Measurements from ENCODE around the gene COL8A1. TPM values are rescaled to one million over a fixed set of nuclear protein-coding genes. Genes with fewer than 3 reads are reported as not detected.

COL8A1 gene
- total and polyA plus RNA-seq, 11 donors = 4.9 to 39.2 (median 21.1) TPM

- TF ChIP-seq POLR2A (IDR thresholded peaks at IDR 0.05) = no peak
- TF ChIP-seq CTCF (IDR thresholded peaks at IDR 0.05) = no peak
- ATAC-seq = no peak
- no peak overlapping the region for H3K27ac ChIP-seq
- no peaks in the 10 kb centered on the region for H3K4me1 ChIP-seq
- H3K36me3 ChIP-seq = no peaks in the 10 kb centered on the region
- no peaks in the 10 kb centered on the region for H3K9me3 ChIP-seq
- no peak for DNase-seq
- H3K4me3 ChIP-seq = no peak overlapping the region
- 47 to 65% (median 57%) methylated on average over 1 of the region's 1 CpG for WGBS, 4 donors
- intact Hi-C loops (cut with DNase I) = no loop called here
- no peaks in the 10 kb centered on the region for H3K27me3 ChIP-seq
These were observed 12.0 kb upstream of the COL8A1 start for GRCh38 chr3:99626417-99626788.

GRCh38 chr3:99627062-99627826, 11.2 kb upstream of the COL8A1 start:
- intact Hi-C loops (cut with DNase I) = no loop called here
- no peak overlapping the region for H3K27ac ChIP-seq
- H3K36me3 ChIP-seq = no peaks in the 10 kb centered on the region
- DNase-seq (no peak), ATAC-seq (no peak)
- H3K27me3 ChIP-seq = no peaks in the 10 kb centered on the region
- no peaks in the 10 kb centered on the region for H3K9me3 ChIP-seq
- 63 to 68% (median 65%) methylated on average over 4 of the region's 4 CpGs for whole genome bisulfite sequencing, 4 donors
- no peaks in the 10 kb centered on the region for H3K4me1 ChIP-seq
- no peak overlapping the region for H3K4me3 ChIP-seq
- TF ChIP-seq POLR2A (IDR thresholded peaks at IDR 0.05) (no peak), CTCF (IDR thresholded peaks at IDR 0.05) (no peak)

- H3K36me3 ChIP-seq = no peaks in the 10 kb centered on the region
- no peak for ATAC-seq
- no peak overlapping the region for H3K4me3 ChIP-seq
- H3K9me3 ChIP-seq = no peaks in the 10 kb centered on the region
- H3K27me3 ChIP-seq = peaks cover 0 to 21% (median 6%) of the 10 kb centered on the region in 9 donors
- intact Hi-C loops (cut with DNase I) = loop anchor here in 1 of 10 donors (10.0 kb wide), 1 partner anchor 126 kb away; no protein-coding TSS in a partner anchor
- DNase-seq = no peak
- no peak for TF ChIP-seq POLR2A (IDR thresholded peaks at IDR 0.05)
- no peak for TF ChIP-seq CTCF (IDR thresholded peaks at IDR 0.05)
- no peaks in the 10 kb centered on the region for H3K4me1 ChIP-seq
- H3K27ac ChIP-seq = no peak overlapping the region
- 57 to 72% (median 67%) methylated on average over 1 of the region's 1 CpG for WGBS, 4 donors
These were observed 7.6 kb upstream of the COL8A1 start for GRCh38 chr3:99630815-99631214.

- peaks cover 0 to 39% (median 15%) of the 10 kb centered on the region in 9 donors for H3K27me3 ChIP-seq
- intact Hi-C loops (cut with DNase I) = loop anchor here in 1 of 10 donors (10.0 kb wide), 1 partner anchor 129 kb away; no protein-coding TSS in a partner anchor
- no peak overlapping the region for H3K27ac ChIP-seq
These were observed 4.4 kb upstream of the COL8A1 start for GRCh38 chr3:99633887-99634558.

More at GRCh38 chr3:99633887-99634558, 4.4 kb upstream of the COL8A1 start:
- 80 to 86% (median 84%) methylated on average over 7 of the region's 7 CpGs for WGBS, 4 donors
- ATAC-seq = no peak
- H3K4me3 ChIP-seq = no peak overlapping the region
- no peak for DNase-seq
- TF ChIP-seq POLR2A (IDR thresholded peaks at IDR 0.05) (no peak), CTCF (IDR thresholded peaks at IDR 0.05) (no peak)
- H3K9me3 ChIP-seq = no peaks in the 10 kb centered on the region
- no peaks in the 10 kb centered on the region for H3K36me3 ChIP-seq
- H3K4me1 ChIP-seq = peaks cover 0 to 22% (median 5%) of the 10 kb centered on the region in 12 donors
